HCT116 (cell line): Measurements from ENCODE around the gene OR10J1. TPM values are rescaled to one million over a fixed set of nuclear protein-coding genes. Genes with fewer than 3 reads are reported as not detected.

Experiments
- ATAC-seq: fragments of 200-7000 bp; cut with Tn5 transposase; 2 replicates; pipeline ENCODE4 v1.9.1; 2020; ENCODE audit warnings: mild to moderate bottlenecking, moderate library complexity
- BruUV-seq: library from RNA; stranded (reverse); fragments of 400-500 nt; replicated peaks from 2 replicates; lab custom pipeline; 2021; lab: Mats Ljungman, UMichigan
- CTCF ChIA-PET: fragments of 300-600 bp; sonication (Branson Sonifier 250); formaldehyde crosslinking; loops from one replicate; lab custom pipeline; 2021; ENCODE audit warnings: antibody characterized with exemption; lab: Charles Lee
- POLR2A ChIA-PET: fragments of 300-600, 350-600 bp; sonication (Branson Sonifier 250); formaldehyde crosslinking; loops from one replicate; lab custom pipeline; 2021; ENCODE audit warnings: antibody characterized with exemption; lab: Charles Lee
- RAD21 ChIA-PET, 2 experiments: fragments of 300-600 bp; sonication (Branson Sonifier 250); formaldehyde crosslinking; loops; one replicate each; lab custom pipeline; 2023; ENCODE audit warnings: low total read pairs in 2 of 2; ENCODE audit not compliant: uncharacterized antibody in 2 of 2, unreplicated experiment in 2 of 2, low non-redundant PET in 1 of 2; lab: Charles Lee
- DNase-seq: peaks from one replicate; pipeline ENCODE4 v3.0.0-alpha.2; 2010; ENCODE audit warnings: low read depth, low spot score
- H2AFZ ChIP-seq: fragments of 200-600 bp; shearing (Covaris generic), sonication (generic); 2 replicates; pipeline ENCODE4 v1.6.1; 2017; ENCODE audit warnings: low read depth, mixed run types, mixed read lengths, antibody characterized with exemption, low read length; ENCODE audit not compliant: poor library complexity, severe bottlenecking
- H3K27ac ChIP-seq: 2 replicates; pipeline ENCODE4 v1.5.1; 2012; ENCODE audit warnings: low read depth, low read length
- H3K27me3 ChIP-seq: fragments of 200-600 bp; sonication (generic); 2 replicates; pipeline ENCODE4 v1.6.1; 2016; ENCODE audit warnings: mixed run types, low read length, mixed read lengths; ENCODE audit not compliant: insufficient read depth
- H3K36me3 ChIP-seq, 2 experiments: fragments of 200-500 bp in 1 of 2; fragments of 200-600 bp in 1 of 2; sonication (Bioruptor generic) in 1 of 2; sonication (generic) in 1 of 2; 2 replicates each; pipeline versions ENCODE4 v1.5.1 to v1.6.1; 2014 to 2016; ENCODE audit warnings: low read length in 2 of 2, inconsistent platforms in 1 of 2, mixed read lengths in 1 of 2, mixed run types in 1 of 2; ENCODE audit not compliant: insufficient read depth in 2 of 2, control insufficient read depth in 1 of 2
- H3K4me1 ChIP-seq, 2 experiments: fragments of 200-600 bp in 1 of 2; sonication (generic) in 1 of 2; 2 replicates each; pipeline versions ENCODE4 v1.5.1 to v1.6.1; 2012 to 2017; ENCODE audit warnings: low read length in 2 of 2, inconsistent platforms in 1 of 2, mild to moderate bottlenecking in 1 of 2, mixed read lengths in 1 of 2, mixed run types in 1 of 2, moderate library complexity in 1 of 2; ENCODE audit not compliant: insufficient read depth in 2 of 2, control insufficient read depth in 1 of 2
- H3K4me2 ChIP-seq: fragments of 200-600 bp; sonication (generic); 2 replicates; pipeline ENCODE4 v1.6.1; 2017; ENCODE audit warnings: mixed run types, low read length, mixed read lengths
- H3K4me3 ChIP-seq, 2 experiments: fragments of 200-600 bp in 1 of 2; sonication (generic) in 1 of 2; replicated peaks in 1 of 2; 2 replicates each; pipeline ENCODE4 v1.5.1; 2011 to 2016; ENCODE audit warnings: low read length in 2 of 2, control low read depth in 1 of 2, low read depth in 1 of 2, mild to moderate bottlenecking in 1 of 2, mixed read lengths in 1 of 2, mixed run types in 1 of 2
- H3K79me2 ChIP-seq: fragments of 200-600 bp; sonication (generic); 2 replicates; pipeline ENCODE4 v1.6.1; 2017; ENCODE audit warnings: mild to moderate bottlenecking, mixed run types, low read length, moderate library complexity, mixed read lengths; ENCODE audit not compliant: insufficient read depth
- H3K9ac ChIP-seq: fragments of 200-600 bp; sonication (generic); 2 replicates; pipeline ENCODE4 v1.6.1; 2016; ENCODE audit warnings: low read length, mixed read lengths
- H3K9me2 ChIP-seq: fragments of 200-600 bp; sonication (generic), shearing (Covaris generic); 2 replicates; pipeline ENCODE4 v1.6.1; 2017; ENCODE audit warnings: mixed run types, mild to moderate bottlenecking, moderate library complexity; ENCODE audit not compliant: insufficient read depth
- H3K9me3 ChIP-seq, 2 experiments: fragments of 200-500 bp in 1 of 2; fragments of 200-600 bp in 1 of 2; sonication (Bioruptor generic) in 1 of 2; sonication (generic) in 1 of 2; 2 replicates each; pipeline ENCODE4 v1.6.1; 2014 to 2017; ENCODE audit warnings: low read length in 2 of 2, mixed read lengths in 2 of 2, inconsistent platforms in 1 of 2, low read depth in 1 of 2, mild to moderate bottlenecking in 1 of 2, mixed run types in 1 of 2, moderate library complexity in 1 of 2; ENCODE audit not compliant: control insufficient read depth in 1 of 2, insufficient read depth in 1 of 2
- H4K20me1 ChIP-seq: fragments of 200-600 bp; sonication (generic), shearing (Covaris generic); 2 replicates; pipeline ENCODE4 v1.6.1; 2017; ENCODE audit warnings: mixed run types, mild to moderate bottlenecking, moderate library complexity; ENCODE audit not compliant: insufficient read depth
- CEBPB ChIP-seq: IDR thresholded peaks from 2 replicates; pipeline ENCODE4 v1.6.1; 2012; ENCODE audit warnings: low read depth
- EZH2 ChIP-seq: fragments of 200-600 bp; sonication (generic); IDR thresholded peaks from 2 replicates; pipeline ENCODE4 v1.6.1; 2017; ENCODE audit warnings: antibody characterized with exemption, mixed run types
- EZH2phosphoT487 ChIP-seq: fragments of 200-600 bp; IDR thresholded peaks from 2 replicates; pipeline ENCODE4 v1.6.1; 2018; ENCODE audit warnings: antibody characterized with exemption, borderline replicate concordance
- FOSL1 ChIP-seq: IDR thresholded peaks from 2 replicates; pipeline ENCODE4 v1.6.1; 2012; ENCODE audit warnings: low read depth
- JUND ChIP-seq: IDR thresholded peaks from 2 replicates; pipeline ENCODE4 v1.6.1; 2012
- POLR2AphosphoS5 ChIP-seq: IDR thresholded peaks from 2 replicates; pipeline ENCODE4 v1.6.1; 2011; ENCODE audit warnings: mild to moderate bottlenecking, low read depth, low read length, moderate library complexity
- RAD21 ChIP-seq: IDR thresholded peaks from 2 replicates; pipeline ENCODE4 v1.6.1; 2012; ENCODE audit warnings: low read depth, mild to moderate bottlenecking
- SIN3A ChIP-seq: IDR thresholded peaks from 2 replicates; pipeline ENCODE4 v1.6.1; 2012; ENCODE audit warnings: low read depth
- SP1 ChIP-seq: IDR thresholded peaks from 2 replicates; pipeline ENCODE4 v1.6.1; 2012; ENCODE audit warnings: low read depth
- YY1 ChIP-seq: IDR thresholded peaks from 2 replicates; pipeline ENCODE4 v1.6.1; 2011; ENCODE audit warnings: low read length, low read depth, moderate library complexity, mild to moderate bottlenecking; ENCODE audit not compliant: insufficient replicate concordance; ENCODE audit errors: extremely low read depth
- ZFX ChIP-seq: fragments of 450-650 bp; IDR thresholded peaks from 2 replicates; pipeline ENCODE4 v1.6.1; 2017
- ZNF274 ChIP-seq: fragments of 200-500 bp; sonication (Bioruptor generic); IDR thresholded peaks from 2 replicates; pipeline ENCODE4 v1.6.1; 2014; ENCODE audit warnings: mild to moderate bottlenecking, low read depth, low read length, inconsistent platforms
- intact Hi-C: fragments of 100-400 bp; cut with micrococcal nuclease; formaldehyde crosslinking; loops from 2 replicates; pipeline ENCODE4 v1.10.0; 2022
- total RNA-seq: library from RNA; stranded (reverse); gene quantifications from one replicate; pipeline ENCODE4 v1.2.1, GENCODE V29; 2021; ENCODE audit not compliant: unreplicated experiment
- TF ChIP-seq, protein P1 (sequence below): IDR thresholded peaks from 2 replicates; pipeline ENCODE4 v1.6.1; 2012
- TF ChIP-seq, protein P2 (sequence below): IDR thresholded peaks from 2 replicates; pipeline ENCODE4 v1.6.1; 2012
- TF ChIP-seq, protein P3 (sequence below), 3 experiments: fragments of 200-600 bp in 1 of 3; sonication (generic) in 1 of 3; IDR thresholded peaks in 2 of 3; conservative IDR thresholded peaks in 1 of 3; 2 replicates each; pipeline ENCODE4 v1.5.1; 2012 to 2017; ENCODE audit warnings: low read depth in 2 of 3, low read length in 2 of 3, antibody characterized with exemption in 1 of 3, borderline replicate concordance in 1 of 3, control low read depth in 1 of 3, mild to moderate bottlenecking in 1 of 3, mixed read lengths in 1 of 3, mixed run types in 1 of 3, moderate library complexity in 1 of 3; ENCODE audit not compliant: insufficient read depth in 1 of 3
- TF ChIP-seq, protein P4 (sequence below): IDR thresholded peaks from 2 replicates; pipeline ENCODE4 v1.6.1; 2011; ENCODE audit warnings: mild to moderate bottlenecking, low read length, moderate library complexity; ENCODE audit not compliant: insufficient replicate concordance; ENCODE audit errors: extremely low read depth

OR10J1 gene
- total RNA-seq, 1 experiment from 2014 or later, result not detected

DNA sequence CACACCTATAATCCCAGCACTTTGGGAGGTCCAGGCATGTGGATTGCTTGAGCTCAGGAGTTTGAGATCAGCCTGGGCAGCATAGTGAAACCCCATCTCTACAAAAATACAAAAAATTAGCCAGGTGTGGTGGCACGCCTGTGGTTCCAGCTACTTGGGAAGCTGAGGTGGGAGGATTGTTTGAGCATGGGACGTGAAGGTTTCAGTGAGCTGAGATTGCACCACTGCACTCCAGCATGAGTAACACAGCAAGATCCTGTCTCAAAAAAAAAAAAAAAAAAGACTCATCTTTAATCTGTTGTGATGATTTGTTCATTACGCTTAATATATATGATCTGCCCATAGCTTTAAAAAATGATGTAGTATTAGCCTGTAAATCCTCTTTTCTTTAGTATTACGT, 44.0 kb downstream of the OR10J1 start:
- Histone ChIP-seq H3K4me3 (no peak overlapping the region), H4K20me1 (no peaks in the 10 kb centered on the region; the same call in 1 of the 2 replicates), H3K36me3 (no peaks in the 10 kb centered on the region; a peak in 1 of 4 replicates), H3K27me3 (no peaks in the 10 kb centered on the region), H3K79me2 (no peaks in the 10 kb centered on the region), H3K9me2 (no peaks in the 10 kb centered on the region), H3K9me3 (no peaks in the 10 kb centered on the region), H3K9ac (no peak overlapping the region), H3K4me2 (no peak overlapping the region), H3K4me1 (no peaks in the 10 kb centered on the region), H2AFZ (no peak overlapping the region), H3K27ac (no peak overlapping the region)
- TF ChIP-seq EZH2phosphoT487 (no peak), RAD21 (no peak), EZH2 (no peak), ZNF274 (no peak), SP1 (no peak), ZFX (no peak), POLR2AphosphoS5 (no peak), CEBPB (no peak), JUND (no peak), YY1 (no peak), FOSL1 (no peak), SIN3A (no peak)
- TF ChIP-seq, protein P1, sequence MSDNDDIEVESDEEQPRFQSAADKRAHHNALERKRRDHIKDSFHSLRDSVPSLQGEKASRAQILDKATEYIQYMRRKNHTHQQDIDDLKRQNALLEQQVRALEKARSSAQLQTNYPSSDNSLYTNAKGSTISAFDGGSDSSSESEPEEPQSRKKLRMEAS, result no peak
- TF ChIP-seq, protein P2, sequence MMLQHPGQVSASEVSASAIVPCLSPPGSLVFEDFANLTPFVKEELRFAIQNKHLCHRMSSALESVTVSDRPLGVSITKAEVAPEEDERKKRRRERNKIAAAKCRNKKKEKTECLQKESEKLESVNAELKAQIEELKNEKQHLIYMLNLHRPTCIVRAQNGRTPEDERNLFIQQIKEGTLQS, result no peak
- TF ChIP-seq, protein P3, sequence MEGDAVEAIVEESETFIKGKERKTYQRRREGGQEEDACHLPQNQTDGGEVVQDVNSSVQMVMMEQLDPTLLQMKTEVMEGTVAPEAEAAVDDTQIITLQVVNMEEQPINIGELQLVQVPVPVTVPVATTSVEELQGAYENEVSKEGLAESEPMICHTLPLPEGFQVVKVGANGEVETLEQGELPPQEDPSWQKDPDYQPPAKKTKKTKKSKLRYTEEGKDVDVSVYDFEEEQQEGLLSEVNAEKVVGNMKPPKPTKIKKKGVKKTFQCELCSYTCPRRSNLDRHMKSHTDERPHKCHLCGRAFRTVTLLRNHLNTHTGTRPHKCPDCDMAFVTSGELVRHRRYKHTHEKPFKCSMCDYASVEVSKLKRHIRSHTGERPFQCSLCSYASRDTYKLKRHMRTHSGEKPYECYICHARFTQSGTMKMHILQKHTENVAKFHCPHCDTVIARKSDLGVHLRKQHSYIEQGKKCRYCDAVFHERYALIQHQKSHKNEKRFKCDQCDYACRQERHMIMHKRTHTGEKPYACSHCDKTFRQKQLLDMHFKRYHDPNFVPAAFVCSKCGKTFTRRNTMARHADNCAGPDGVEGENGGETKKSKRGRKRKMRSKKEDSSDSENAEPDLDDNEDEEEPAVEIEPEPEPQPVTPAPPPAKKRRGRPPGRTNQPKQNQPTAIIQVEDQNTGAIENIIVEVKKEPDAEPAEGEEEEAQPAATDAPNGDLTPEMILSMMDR (IDR thresholded peaks at IDR 0.05 in 2 of 3, conservative IDR thresholded peaks at IDR 0.05 in 1 of 3; ENCODE audit: borderline replicate concordance in 1 of 3, insufficient read depth in 1 of 3, low read depth in 2 of 3, low read length in 2 of 3), result no peak
- TF ChIP-seq, protein P4, sequence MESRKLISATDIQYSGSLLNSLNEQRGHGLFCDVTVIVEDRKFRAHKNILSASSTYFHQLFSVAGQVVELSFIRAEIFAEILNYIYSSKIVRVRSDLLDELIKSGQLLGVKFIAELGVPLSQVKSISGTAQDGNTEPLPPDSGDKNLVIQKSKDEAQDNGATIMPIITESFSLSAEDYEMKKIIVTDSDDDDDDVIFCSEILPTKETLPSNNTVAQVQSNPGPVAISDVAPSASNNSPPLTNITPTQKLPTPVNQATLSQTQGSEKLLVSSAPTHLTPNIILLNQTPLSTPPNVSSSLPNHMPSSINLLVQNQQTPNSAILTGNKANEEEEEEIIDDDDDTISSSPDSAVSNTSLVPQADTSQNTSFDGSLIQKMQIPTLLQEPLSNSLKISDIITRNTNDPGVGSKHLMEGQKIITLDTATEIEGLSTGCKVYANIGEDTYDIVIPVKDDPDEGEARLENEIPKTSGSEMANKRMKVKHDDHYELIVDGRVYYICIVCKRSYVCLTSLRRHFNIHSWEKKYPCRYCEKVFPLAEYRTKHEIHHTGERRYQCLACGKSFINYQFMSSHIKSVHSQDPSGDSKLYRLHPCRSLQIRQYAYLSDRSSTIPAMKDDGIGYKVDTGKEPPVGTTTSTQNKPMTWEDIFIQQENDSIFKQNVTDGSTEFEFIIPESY, result no peak
- ATAC-seq, result no peak
- intact Hi-C loops, result no loop called here
- BruUV-seq, result no TSS peak
- CTCF ChIA-PET, result no interaction called here
- POLR2A ChIA-PET, result no interaction called here
- DNase-seq, result no peak
- RAD21 ChIA-PET, result no interaction called here

Other genes with a start within 250 kb of the OR10J1 start
- not detected for gene ACKR1, start 234.8 kb upstream of the OR10J1 start, total RNA-seq
- not detected for gene FCER1A, start 137.4 kb upstream of the OR10J1 start, total RNA-seq
- gene OR10J4, start 7.5 kb upstream of the OR10J1 start, total RNA-seq, result not detected
- gene OR10J5, start 96.3 kb downstream of the OR10J1 start, total RNA-seq, result not detected
- gene APCS, start 148.1 kb downstream of the OR10J1 start, total RNA-seq, result 0.42 TPM